Activated T-cell treated with anti-CD3 and anti-CD28 coated beads for 24 hours (primary cell): ENCODE results near the gene FMO4.
"Not testable (repeated sequence)": the region's sequence is repeated elsewhere in the genome, so short reads cannot be mapped to it uniquely, and the experiment has no call there.

Source experiments
- DNase-seq: peaks from one replicate; pipeline ENCODE4 v3.0.0-alpha.2; 2020; ENCODE audit warnings: low read depth

The FMO4 gene

GRCh38 chr1:171334024-171334640 is 20.1 kb downstream of the FMO4 start:
- DNase-seq: no peak

GRCh38 chr1:171335964-171336363 is 22.0 kb downstream of the FMO4 start:
- DNase-seq: no peak

DNA sequence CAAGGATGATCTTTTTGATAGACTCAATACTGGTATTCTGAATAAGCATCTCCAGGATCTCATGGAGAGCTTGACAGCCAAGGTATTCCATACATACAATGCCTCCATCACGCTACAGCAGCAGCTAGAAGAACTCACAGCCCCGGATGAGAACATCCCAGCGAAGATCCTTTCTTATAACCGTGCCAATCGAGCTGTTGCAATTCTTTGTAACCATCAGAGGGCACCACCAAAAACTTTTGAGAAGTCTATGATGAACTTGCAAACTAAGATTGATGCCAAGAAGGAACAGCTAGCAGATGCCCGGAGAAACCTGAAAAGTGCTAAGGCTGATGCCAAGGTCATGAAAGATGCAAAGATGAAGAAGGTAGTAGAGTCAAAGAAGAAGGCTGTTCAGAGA is 25.4 kb downstream of the FMO4 start:
- DNase-seq: not testable (repeated sequence)

DNA sequence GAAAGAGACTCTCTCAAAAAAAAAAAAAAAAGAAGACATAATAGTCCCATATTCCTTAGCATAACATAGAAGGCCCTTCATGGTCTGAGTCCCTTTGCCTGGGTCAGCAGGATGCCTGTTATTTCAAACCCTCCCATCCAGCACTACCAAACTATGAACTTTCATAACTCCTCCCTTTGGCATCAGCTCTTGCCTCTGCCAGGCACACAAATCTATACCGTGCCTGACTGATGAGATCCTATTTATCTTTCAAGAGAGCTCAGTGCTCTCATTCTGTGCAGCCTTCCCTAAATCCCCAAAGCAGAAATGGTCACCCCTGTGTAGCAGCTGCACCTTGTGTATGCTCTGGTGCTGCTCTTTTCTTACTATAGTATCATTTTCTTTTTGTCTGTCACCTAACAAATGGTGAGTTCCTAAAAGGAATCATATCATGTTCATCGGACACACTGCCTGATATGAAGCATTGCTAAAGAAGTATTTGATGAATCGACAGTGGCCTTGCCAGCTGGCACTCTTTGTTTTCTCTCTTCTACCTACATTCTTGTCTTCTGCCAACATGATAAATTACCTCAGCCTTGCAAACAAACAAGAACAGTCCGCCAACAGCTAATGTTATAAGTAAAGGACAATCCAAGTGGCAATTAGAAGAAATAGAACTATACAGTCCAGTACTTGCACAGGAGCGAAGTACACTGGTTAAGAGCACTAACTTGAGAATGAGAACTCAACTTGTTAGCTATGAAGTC is 29.9 kb downstream of the FMO4 start:
- no peak for DNase-seq

- DNase-seq: no peak
These were observed 30.5 kb downstream of the FMO4 start for GRCh38 chr1:171344473-171344820.

GRCh38 chr1:171345536-171345935 is 31.6 kb downstream of the FMO4 start:
- DNase-seq: no peak

DNA sequence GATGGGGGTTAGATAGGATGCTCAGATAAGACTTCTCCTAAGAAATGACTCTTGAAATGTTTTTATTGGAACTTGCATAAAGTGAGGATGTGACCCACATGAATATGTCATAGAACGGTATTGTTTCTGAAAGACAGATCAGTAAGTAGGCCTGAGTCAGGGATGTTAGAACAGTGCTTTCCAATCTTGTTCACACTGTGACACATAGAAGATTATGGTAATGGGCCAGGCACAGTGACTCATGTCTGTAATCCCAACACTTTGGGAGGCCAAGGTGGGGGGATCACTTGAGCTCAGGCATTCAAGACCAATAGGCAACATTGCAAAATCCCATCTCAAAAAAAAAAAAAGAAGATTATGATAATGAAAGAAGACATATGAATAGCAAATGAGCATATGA is 32.9 kb downstream of the FMO4 start:
- no peak for DNase-seq

DNA sequence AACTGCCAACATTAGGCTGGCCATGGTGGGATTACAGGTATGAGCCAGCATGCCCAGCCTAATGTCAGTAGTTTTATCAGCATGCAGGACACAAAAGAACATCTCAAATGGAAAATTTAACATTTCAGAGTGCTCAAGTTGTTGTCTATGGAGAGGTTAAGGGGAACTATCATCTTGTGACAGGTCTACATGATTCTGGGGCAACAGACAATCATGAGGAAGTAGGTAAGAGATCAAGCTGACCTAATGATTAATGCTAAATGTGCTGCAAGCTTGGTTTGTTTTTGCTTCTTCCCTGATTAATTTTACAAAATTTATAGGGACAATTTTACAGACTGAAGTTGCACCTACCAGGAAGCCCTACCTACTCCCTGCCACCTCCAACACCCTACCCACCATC is 36.6 kb downstream of the FMO4 start:
- no peak for DNase-seq

GRCh38 chr1:171351961-171352360 is 38.0 kb downstream of the FMO4 start:
- DNase-seq: no peak

- no peak for DNase-seq
These were observed 38.6 kb downstream of the FMO4 start for GRCh38 chr1:171352554-171352953.

GRCh38 chr1:171355727-171356126 is 41.7 kb downstream of the FMO4 start:
- no peak for DNase-seq

DNA sequence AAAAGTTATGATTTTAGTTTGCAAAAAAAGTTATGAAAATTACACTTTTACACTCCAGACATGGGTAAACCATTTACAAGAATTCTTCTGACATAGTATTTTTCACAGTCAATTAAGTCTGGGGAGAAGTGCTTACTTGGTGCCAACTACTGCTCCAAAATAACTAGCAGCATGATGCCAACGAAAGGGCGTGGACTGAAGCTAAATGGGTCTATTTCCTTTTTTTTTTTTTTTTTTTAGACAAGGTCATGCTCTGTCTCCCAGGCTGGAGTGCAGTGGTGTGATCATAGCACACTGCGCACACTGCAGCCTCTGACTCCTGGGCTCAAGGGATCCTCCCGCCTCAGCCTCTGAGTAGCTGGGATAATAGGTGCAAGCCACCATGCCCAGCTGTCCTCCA is 43.2 kb downstream of the FMO4 start:
- DNase-seq: no peak

DNA sequence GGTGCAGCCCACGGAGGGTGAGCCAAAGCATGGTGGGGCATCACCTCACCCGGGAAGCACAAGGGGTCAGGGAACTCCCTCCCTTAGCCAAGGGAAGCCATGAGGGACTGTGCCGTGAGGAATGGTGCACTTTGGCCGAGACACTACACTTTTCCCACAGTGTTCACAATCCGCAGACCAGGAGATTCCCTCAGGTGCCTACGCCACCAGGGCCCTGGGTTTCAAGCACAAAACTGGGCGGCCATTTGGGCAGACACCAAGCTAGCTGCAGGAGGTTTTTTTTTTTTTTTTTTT is 45.3 kb downstream of the FMO4 start:
- DNase-seq: not testable (repeated sequence)

DNA sequence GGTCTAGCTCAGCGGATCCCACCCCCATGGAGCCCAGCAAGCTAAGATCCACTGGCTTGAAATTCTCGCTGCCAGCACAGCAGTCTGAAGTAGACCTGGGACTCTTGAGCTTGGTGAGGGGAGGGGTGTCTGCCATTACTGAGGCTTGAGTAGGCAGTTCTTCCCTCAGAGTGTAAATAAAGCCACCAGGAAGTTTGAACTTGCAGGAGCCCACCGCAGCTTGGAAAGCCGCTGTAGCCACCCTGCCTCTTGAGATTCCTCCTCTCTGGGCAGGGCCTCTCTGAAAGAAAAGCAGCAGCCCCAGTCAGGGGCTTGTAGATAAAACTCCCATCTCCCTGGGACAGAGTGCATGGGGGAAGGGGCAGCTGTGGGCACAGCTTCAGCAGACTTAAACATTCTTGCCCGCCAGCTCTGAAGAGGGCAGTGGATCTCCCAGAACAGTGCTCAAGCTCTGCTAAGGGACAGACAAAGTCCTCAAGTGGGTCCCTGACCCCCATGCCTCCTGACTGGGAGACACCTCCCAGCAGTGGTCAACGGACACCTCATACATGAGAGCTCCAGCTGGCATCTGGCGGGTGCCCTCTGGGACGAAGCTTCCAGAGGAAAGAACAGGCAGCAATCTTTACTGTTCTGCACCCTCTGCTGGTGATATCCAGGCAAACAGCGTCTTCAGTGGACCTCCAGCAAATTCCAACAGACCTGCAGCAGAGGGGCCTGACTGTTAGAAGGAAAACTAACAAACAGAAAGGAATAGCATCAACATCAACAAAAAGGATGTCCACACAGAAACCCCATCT is 45.9 kb downstream of the FMO4 start:
- not testable (repeated sequence) for DNase-seq

DNA sequence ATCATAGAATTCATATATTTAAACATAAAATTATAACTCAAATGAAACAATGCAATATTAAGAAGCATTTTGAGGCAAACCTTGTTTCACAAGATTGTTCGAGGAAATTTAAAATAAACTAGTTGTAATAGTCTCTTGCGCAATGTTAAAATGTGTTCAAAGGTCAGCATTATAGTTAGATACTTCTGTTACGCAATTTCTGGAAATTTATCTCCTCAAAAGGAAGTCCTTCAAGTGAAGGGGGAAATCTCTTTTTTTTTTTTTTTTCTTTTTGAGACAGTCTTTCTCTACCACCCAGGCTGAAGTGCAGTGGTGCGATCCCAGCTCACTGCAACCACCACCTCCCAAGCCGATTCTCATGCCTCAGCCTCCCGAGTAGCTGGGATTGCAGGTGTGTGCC is 52.1 kb downstream of the FMO4 start:
- no peak for DNase-seq

DNA sequence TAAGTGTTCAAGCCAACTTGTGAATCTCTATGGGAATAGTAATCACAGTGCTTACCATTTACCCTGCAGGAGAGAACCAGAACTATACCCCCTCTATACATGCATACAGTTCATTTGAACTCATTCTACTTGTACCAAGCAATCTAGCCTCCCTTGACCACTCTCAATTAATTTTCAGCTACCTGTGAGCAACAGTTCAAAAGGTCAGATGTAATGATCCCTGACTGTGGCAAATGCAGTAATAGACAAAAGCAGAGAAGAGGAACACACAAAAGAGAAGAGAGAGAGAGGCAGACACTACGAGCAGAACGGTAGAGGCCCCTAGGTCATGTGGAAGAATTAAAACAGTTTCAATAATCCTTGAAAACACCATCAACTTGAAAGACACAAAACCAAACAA is 52.8 kb downstream of the FMO4 start:
- no peak for DNase-seq

GRCh38 chr1:171367436-171367835 is 53.5 kb downstream of the FMO4 start:
- DNase-seq: no peak

DNA sequence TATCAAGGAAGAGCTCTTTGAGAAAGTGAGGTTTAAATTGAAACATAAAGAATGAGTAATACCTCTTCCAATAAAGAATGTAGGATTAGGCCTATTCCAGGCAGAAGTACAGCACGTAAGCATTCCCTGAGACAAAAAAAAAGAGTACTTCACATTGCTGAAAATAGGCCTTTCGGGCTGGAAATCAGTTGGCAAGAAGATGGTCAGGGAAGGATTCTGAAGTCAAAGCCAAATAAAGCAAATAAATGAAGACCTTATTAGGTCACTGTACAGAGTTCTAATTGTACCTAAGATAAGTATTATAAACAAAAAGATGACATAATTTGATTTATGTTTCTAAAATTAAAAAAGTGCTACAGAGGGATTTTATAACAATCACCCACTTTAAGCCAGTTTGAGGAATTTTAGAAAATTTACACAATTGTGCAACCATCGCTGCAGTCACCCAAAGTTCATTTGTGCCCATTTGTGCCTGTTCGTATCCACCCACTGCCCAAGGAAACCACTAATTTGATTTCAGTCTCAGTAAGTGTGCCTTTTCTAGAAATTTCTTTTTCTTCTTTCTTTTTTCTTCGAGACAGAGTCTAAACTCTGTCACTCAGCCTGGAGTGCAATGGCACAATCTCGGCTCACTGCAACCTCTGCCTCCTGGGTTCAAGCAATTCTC is 58.6 kb downstream of the FMO4 start:
- DNase-seq: no peak

DNA sequence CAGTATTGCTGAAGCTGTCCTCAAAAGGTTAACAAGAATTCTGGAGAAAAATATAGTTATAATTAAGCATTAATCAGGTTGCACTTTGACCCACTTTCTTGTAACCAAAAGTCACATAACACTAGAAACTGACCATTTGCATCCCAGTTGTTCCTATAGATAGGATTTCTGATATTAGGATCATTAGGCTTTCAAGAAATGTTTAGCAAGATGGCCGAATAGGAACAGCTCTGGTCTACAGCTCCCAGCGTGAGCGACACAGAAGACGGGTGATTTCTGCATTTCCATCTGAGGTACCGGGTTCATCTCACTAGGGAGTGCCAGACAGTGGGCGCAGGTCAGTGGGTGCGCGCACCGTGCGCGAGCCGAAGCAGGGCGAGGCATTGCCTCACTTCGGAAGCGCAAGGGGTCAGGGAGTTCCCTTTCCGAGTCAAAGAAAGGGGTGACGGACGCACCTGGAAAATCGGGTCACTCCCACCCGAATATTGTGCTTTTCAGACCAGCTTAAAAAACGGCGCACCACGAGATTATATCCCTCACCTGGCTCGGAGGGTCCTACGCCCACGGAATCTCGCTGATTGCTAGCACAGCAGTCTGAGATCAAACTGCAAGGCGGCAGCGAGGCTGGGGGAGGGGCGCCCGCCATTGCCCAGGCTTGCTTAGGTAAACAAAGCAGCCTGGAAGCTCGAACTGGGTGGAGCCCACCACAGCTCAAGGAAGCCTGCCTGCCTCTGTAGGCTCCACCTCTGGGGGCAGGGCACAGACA is 59.6 kb downstream of the FMO4 start:
- DNase-seq: not testable (repeated sequence)

GRCh38 chr1:171379846-171380245 is 65.9 kb downstream of the FMO4 start:
- DNase-seq: no peak

- DNase-seq: no peak
These were observed 67.9 kb downstream of the FMO4 start for GRCh38 chr1:171381866-171382210.

DNA sequence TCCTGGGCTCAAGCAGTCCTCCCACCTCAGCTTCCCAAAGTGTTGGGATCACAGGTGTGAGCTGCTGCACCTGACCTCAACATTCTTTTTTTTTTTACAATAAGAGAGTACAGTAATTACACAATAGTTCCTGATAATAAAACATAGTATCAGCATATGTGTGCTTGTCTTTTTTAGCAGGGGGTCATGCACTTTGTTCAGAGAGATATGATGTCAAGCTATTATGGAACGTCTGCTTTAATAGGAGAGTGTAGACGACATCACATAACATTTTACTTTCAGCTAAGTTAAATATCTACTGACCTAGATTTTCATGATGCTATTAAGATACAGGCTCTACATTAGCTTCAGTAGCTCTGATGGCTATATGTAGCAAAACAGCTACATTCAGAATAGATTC is 70.5 kb downstream of the FMO4 start:
- no peak for DNase-seq
